GM21447 (cell line): ENCODE data around the gene PCDHB4.
"Not testable (repeated sequence)": the region's sequence is repeated elsewhere in the genome, so short reads cannot be mapped to it uniquely, and the experiment has no call there.

ENCODE experiments used
- ATAC-seq: cut with Tn5 transposase; IDR thresholded peaks from one replicate; pipeline ENCODE4 v1.9.1; 2021; ENCODE audit not compliant: unreplicated experiment

The PCDHB4 gene

DNA sequence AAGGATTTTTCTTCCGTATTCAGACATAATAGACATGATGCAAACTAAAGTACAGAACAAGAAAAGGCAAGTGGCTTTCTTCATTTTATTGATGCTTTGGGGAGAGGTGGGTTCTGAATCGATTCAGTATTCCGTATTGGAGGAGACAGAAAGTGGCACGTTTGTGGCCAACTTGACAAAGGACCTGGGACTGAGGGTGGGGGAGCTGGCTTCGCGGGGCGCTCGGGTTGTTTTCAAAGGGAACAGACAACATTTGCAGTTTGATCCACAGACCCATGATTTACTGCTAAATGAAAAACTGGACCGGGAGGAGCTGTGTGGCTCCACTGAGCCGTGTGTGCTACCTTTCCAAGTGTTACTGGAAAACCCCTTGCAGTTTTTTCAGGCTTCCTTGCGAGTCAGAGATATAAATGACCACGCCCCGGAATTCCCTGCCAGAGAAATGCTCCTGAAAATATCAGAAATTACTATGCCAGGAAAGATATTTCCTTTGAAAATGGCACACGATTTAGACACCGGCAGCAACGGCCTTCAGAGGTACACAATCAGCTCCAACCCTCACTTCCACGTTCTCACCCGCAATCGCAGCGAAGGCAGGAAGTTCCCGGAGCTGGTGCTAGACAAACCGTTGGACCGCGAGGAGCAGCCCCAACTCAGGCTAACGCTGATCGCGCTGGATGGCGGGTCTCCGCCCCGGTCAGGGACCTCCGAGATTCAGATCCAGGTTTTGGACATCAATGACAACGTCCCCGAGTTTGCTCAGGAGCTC is 28.8 kb downstream of the PCDHB4 start:
- no peak for ATAC-seq

DNA sequence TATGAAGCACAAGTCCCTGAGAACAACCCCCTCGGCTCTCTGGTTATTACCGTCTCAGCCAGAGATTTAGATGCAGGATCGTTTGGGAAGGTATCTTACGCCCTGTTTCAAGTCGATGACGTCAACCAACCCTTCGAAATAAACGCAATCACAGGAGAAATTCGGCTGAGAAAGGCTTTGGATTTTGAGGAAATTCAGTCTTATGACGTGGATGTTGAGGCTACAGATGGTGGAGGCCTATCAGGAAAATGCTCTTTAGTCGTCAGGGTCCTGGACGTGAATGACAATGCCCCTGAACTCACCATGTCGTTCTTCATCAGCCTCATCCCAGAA is 29.3 kb downstream of the PCDHB4 start:
- ATAC-seq: no peak

DNA sequence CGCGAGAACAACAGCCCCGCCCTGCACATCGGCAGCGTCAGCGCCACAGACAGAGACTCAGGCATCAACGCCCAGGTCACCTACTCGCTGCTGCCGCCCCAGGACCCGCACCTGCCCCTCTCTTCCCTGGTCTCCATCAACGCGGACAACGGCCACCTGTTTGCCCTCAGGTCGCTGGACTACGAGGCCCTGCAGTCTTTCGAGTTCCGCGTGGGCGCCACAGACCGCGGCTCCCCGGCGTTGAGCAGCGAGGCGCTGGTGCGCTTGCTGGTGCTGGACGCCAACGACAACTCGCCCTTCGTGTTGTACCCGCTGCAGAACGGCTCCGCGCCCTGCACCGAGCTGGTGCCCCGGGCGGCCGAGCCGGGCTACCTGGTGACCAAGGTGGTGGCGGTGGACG is 30.0 kb downstream of the PCDHB4 start:
- ATAC-seq: not testable (repeated sequence)

DNA sequence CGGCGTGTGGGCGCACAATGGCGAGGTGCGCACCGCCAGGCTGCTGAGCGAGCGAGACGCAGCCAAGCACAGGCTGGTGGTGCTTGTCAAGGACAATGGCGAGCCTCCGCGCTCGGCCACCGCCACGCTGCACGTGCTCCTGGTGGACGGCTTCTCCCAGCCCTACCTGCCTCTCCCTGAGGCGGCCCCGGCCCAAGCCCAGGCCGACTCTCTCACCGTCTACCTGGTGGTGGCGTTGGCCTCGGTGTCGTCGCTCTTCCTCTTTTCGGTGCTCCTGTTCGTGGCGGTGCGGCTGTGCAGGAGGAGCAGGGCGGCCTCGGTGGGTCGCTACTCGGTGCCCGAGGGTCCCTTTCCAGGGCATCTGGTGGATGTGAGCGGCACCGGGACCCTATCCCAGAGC is 30.5 kb downstream of the PCDHB4 start:
- not testable (repeated sequence) for ATAC-seq

DNA sequence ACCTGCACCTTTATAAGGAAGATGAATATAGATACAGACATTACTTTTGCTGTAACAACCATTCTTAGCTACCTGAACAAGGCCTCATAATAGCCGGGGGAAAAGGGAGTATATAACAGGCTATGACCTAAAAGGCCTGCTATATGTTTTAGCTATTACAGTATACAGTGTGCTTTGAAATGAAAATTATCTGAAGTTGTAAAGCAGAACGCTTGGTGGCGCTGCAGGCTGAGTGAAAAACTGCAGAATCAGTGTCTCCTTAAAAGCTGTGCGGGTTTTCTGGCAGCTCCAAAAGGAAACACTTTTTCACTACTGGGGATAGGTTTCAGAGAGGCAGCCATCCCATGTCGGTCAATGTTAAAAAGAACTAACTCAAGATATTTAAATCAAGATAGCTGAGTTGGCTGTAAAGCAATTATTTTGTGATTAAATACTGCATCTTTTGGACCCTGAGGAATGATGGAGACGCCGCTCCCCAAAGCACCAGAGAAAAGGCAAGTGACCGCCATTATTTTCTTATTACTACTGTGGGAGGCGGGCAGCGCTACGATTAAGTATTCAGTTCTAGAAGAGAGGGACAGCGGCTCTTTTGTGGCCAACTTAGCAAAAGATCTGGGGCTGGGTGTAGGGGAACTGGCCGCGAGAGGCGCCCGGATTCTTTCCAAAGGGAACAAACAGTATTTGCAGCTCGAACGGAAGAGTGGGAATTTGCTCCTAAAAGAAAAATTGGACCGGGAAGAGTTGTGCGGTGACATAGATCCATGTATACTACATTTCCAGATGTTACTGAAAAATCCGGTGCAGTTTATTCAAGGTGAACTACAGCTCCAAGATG is 34.1 kb downstream of the PCDHB4 start:
- ATAC-seq: no peak

DNA sequence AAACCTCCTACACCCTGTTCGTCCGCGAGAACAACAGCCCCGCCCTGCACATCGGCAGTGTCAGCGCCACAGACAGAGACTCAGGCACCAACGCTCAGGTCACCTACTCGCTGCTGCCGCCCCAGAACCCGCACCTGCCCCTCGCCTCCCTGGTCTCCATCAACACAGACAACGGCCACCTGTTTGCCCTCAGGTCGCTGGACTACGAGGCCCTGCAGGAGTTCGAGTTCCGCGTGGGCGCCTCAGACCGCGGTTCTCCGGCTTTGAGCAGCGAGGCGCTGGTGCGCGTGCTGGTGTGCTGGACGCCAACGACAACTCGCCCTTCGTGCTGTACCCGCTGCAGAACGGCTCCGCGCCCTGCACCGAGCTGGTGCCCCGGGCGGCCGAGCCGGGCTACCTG is 35.7 kb downstream of the PCDHB4 start:
- not testable (repeated sequence) for ATAC-seq

DNA sequence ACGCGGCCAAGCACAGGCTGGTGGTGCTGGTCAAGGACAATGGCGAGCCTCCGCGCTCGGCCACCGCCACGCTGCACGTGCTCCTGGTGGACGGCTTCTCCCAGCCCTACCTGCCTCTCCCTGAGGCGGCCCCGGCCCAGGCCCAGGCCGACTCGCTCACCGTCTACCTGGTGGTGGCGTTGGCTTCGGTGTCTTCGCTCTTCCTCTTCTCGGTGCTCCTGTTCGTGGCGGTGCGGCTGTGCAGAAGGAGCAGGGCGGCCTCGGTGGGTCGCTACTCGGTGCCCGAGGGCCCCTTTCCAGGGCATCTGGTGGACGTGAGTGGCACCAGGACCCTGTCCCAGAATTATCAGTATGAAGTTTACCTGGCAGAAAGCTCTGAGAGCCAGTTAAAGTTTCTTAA is 36.3 kb downstream of the PCDHB4 start:
- not testable (repeated sequence) for ATAC-seq

DNA sequence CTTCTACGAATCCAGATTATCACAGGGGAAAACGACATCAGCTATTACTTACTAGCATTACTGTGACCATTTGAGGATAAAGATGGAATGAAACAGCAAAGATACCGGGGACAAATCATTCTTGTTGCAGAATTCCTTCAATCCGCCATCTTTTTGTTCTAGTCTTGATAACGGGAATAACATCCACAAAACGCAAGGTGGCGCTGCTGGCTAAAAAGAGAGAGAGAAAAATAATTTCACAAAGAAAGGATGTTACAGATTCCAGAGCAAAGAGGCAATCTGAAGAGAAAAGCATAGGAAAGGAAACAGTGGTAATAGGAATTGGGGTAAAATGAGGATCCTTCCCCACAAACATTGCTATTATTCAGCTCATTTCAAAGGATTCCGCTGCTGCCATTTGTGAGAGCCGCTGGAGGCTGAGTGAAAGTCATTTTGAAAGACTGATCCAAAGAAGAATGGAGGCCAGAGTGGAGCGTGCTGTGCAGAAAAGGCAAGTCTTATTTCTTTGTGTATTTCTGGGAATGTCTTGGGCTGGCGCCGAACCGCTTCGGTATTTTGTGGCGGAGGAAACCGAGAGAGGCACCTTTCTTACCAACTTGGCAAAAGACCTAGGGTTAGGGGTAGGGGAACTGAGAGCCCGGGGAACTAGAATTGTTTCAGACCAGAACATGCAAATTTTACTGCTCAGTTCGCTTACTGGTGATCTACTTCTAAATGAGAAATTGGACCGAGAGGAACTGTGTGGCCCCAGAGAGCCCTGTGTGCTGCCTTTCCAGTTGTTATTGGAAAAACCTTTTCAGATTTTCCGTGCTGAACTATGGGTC is 51.0 kb downstream of the PCDHB4 start, which contains the start of gene PCDHB7:
PCDHB7 (plus strand) TSS at position 264 of the 824 bp plus-strand sequence; CDS start at position 456, 192 bp downstream.
- ATAC-seq: no peak

DNA sequence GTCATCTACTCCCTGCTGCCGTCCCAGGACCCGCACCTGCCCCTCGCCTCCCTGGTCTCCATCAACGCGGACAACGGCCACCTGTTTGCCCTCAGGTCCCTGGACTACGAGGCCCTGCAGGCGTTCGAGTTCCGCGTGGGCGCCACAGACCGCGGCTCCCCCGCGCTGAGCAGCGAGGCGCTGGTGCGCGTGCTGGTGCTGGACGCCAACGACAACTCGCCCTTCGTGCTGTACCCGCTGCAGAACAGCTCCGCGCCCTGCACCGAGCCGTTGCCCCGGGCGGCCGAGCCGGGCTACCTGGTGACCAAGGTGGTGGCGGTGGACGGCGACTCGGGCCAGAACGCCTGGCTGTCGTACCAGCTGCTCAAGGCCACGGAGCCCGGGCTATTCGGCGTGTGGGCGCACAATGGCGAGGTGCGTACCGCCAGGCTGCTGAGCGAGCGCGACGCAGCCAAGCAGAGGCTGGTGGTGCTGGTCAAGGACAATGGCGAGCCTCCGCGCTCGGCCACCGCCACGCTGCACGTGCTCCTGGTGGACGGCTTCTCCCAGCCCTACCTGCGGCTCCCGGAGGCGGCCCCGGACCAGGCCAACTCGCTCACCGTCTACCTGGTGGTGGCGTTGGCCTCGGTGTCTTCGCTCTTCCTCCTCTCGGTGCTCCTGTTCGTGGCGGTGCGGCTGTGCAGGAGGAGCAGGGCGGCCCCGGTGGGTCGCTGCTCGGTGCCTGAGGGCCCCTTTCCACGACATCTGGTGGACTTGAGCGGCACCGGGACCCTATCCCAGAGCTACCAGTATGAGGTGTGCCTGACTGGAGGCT is 52.9 kb downstream of the PCDHB4 start:
- not testable (repeated sequence) for ATAC-seq
